Measurements from ENCODE around the gene CNTN4. TPM values are rescaled to one million over a fixed set of nuclear protein-coding genes. Genes with fewer than 3 reads are reported as not detected.

Gene CNTN4
- total RNA-seq, 1 donor from 2014 or later: 23.0 TPM

- DNase-seq: no peak
- Mint-ChIP-seq H3K27ac (ENCODE audit: unreplicated experiment) (no peak overlapping the region), H3K9me3 (ENCODE audit: unreplicated experiment) (no peaks in the 10 kb centered on the region), H3K27me3 (ENCODE audit: unreplicated experiment) (no peaks in the 10 kb centered on the region), H3K4me1 (ENCODE audit: low read depth, unreplicated experiment) (no peaks in the 10 kb centered on the region), H3K36me3 (ENCODE audit: unreplicated experiment) (no peaks in the 10 kb centered on the region), H3K4me3 (ENCODE audit: unreplicated experiment) (no peak overlapping the region)
- TF ChIP-seq CTCF (IDR thresholded peaks at IDR 0.05; ENCODE audit: partially characterized antibody, unreplicated experiment): peak; percentile 62
Observed at GRCh38 chr3:2713923-2714322, 615.3 kb downstream of the CNTN4 start.

GRCh38 chr3:2714834-2715233, 616.2 kb downstream of the CNTN4 start:
- no peak for TF ChIP-seq CTCF (IDR thresholded peaks at IDR 0.05; ENCODE audit: partially characterized antibody, unreplicated experiment)
- no peak for DNase-seq
- Mint-ChIP-seq H3K9me3 (ENCODE audit: unreplicated experiment) (no peaks in the 10 kb centered on the region), H3K36me3 (ENCODE audit: unreplicated experiment) (no peaks in the 10 kb centered on the region), H3K27me3 (ENCODE audit: unreplicated experiment) (no peaks in the 10 kb centered on the region), H3K4me1 (ENCODE audit: low read depth, unreplicated experiment) (no peaks in the 10 kb centered on the region), H3K27ac (ENCODE audit: unreplicated experiment) (no peak overlapping the region), H3K4me3 (ENCODE audit: unreplicated experiment) (no peak overlapping the region)

DNA sequence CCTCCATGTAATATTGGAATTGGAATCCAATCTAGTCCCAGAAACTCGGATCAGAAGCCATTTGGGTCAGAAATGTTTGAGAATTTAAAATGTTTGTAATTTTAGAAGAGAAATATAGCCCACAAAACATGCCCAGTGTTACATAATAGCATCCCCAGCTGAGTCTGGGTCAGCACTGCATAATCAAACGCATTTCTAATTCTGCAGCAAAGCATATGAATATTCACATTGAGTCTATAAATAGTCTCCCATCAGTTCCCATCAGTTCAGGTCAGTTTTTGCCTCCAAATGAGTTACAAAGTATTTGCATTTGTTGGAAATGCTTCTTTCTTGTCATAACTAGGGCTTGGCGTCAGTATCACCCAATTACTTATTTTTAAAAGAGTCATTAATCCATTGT, 628.4 kb downstream of the CNTN4 start:
- Mint-ChIP-seq H3K4me3 (ENCODE audit: unreplicated experiment) (no peak overlapping the region), H3K36me3 (ENCODE audit: unreplicated experiment) (no peaks in the 10 kb centered on the region), H3K27me3 (ENCODE audit: unreplicated experiment) (no peaks in the 10 kb centered on the region), H3K9me3 (ENCODE audit: unreplicated experiment) (no peaks in the 10 kb centered on the region), H3K27ac (ENCODE audit: unreplicated experiment) (no peak overlapping the region), H3K4me1 (ENCODE audit: low read depth, unreplicated experiment) (peaks cover 19% of the 10 kb centered on the region)
- no peak for TF ChIP-seq CTCF (IDR thresholded peaks at IDR 0.05; ENCODE audit: partially characterized antibody, unreplicated experiment)
- no peak for DNase-seq

GRCh38 chr3:2727610-2728318, 629.1 kb downstream of the CNTN4 start:
- Mint-ChIP-seq H3K4me1 (ENCODE audit: low read depth, unreplicated experiment) (peaks cover 19% of the 10 kb centered on the region), H3K27me3 (ENCODE audit: unreplicated experiment) (no peaks in the 10 kb centered on the region), H3K36me3 (ENCODE audit: unreplicated experiment) (no peaks in the 10 kb centered on the region), H3K9me3 (ENCODE audit: unreplicated experiment) (no peaks in the 10 kb centered on the region), H3K27ac (ENCODE audit: unreplicated experiment) (peak overlapping the region; percentile 10), H3K4me3 (ENCODE audit: unreplicated experiment) (no peak overlapping the region)
- no peak for DNase-seq
- TF ChIP-seq CTCF (IDR thresholded peaks at IDR 0.05; ENCODE audit: partially characterized antibody, unreplicated experiment): no peak

- H3K36me3 Mint-ChIP-seq (ENCODE audit: unreplicated experiment): no peaks in the 10 kb centered on the region
- no peaks in the 10 kb centered on the region for H3K27me3 Mint-ChIP-seq (ENCODE audit: unreplicated experiment)
- H3K27ac Mint-ChIP-seq (ENCODE audit: unreplicated experiment): no peak overlapping the region
- H3K4me1 Mint-ChIP-seq (ENCODE audit: low read depth, unreplicated experiment): peaks cover 12% of the 10 kb centered on the region
- DNase-seq: no peak
- no peak overlapping the region for H3K4me3 Mint-ChIP-seq (ENCODE audit: unreplicated experiment)
- H3K9me3 Mint-ChIP-seq (ENCODE audit: unreplicated experiment): no peaks in the 10 kb centered on the region
- no peak for TF ChIP-seq CTCF (IDR thresholded peaks at IDR 0.05; ENCODE audit: partially characterized antibody, unreplicated experiment)
Observed at GRCh38 chr3:2731843-2732242, 633.2 kb downstream of the CNTN4 start.
